HepG2 (cell line): Measurements from ENCODE around the gene PLCG1. TPM values are rescaled to one million over a fixed set of nuclear protein-coding genes. Genes with fewer than 3 reads are reported as not detected.

ENCODE experiments used
- ATAC-seq: fragments of 200-7000 bp; cut with Tn5 transposase; 3 replicates; pipeline ENCODE4 v1.9.1; 2020; ENCODE audit warnings: mild to moderate bottlenecking, moderate library complexity
- BruUV-seq: library from RNA; stranded (reverse); fragments of 400-500 nt; replicated peaks from 2 replicates; lab custom pipeline; 2021; lab: Mats Ljungman, UMichigan
- CTCF ChIA-PET: fragments of 300-600 bp; formaldehyde crosslinking; extraction: SDS; loops from one replicate; lab custom pipeline; 2021; ENCODE audit warnings: low total read pairs, inconsistent platforms, low intra/inter-chr PET ratio; lab: Yijun Ruan, JAX
- POLR2A ChIA-PET: fragments of 350-600 bp; sonication (Branson Sonifier 250); formaldehyde crosslinking; loops from one replicate; lab custom pipeline; 2020; ENCODE audit warnings: antibody characterized with exemption, inconsistent platforms; lab: Yijun Ruan, JAX
- DNase-seq: peaks from one replicate; pipeline ENCODE4 v3.0.0-alpha.2; 2015; ENCODE audit warnings: low spot score
- FAIRE-seq: peaks from 3 replicates; lab custom pipeline; 2011; peaks lifted over from hg19 to GRCh38; lab: Jason Lieb, UNC
- H2AFZ ChIP-seq: one replicate; pipeline ENCODE4 v1.6.1; 2011; ENCODE audit warnings: low read length, inconsistent platforms
- H3K27ac ChIP-seq: fragments of 300-600 bp; 3 replicates; pipeline ENCODE4 v1.8.0; 2011; ENCODE audit warnings: mixed run types, mild to moderate bottlenecking, mixed read lengths, low read length, inconsistent platforms; ENCODE audit not compliant: insufficient read depth; ENCODE audit errors: extremely low read length
- H3K27me3 ChIP-seq, 2 experiments: fragments of 200-600 bp in 1 of 2; 2 replicates in 1 of 2; 3 replicates in 1 of 2; pipeline versions ENCODE4 v1.6.0 to v1.8.0; 2011; ENCODE audit warnings: low read length in 2 of 2, mild to moderate bottlenecking in 2 of 2, moderate library complexity in 2 of 2, inconsistent platforms in 1 of 2; ENCODE audit not compliant: insufficient read depth in 2 of 2, control insufficient read depth in 1 of 2
- H3K36me3 ChIP-seq, 2 experiments: fragments of 200-600 bp in 1 of 2; replicated peaks in 1 of 2; 2 replicates in 1 of 2; 3 replicates in 1 of 2; pipeline versions ENCODE4 v1.5.1 to v1.8.0; 2011; ENCODE audit warnings: low read length in 2 of 2, inconsistent platforms in 1 of 2; ENCODE audit not compliant: insufficient read depth in 2 of 2, control insufficient read depth in 1 of 2
- H3K4me1 ChIP-seq: 2 replicates; pipeline ENCODE4 v1.5.1; 2012; ENCODE audit warnings: low read length, inconsistent platforms; ENCODE audit not compliant: insufficient read depth
- H3K4me2 ChIP-seq: 2 replicates; pipeline ENCODE4 v1.6.0; 2011; ENCODE audit warnings: low read depth, low read length, inconsistent platforms
- H3K4me3 ChIP-seq, 3 experiments: fragments of 200-600 bp in 1 of 3; sonication (generic), shearing (Covaris generic) in 1 of 3; replicated peaks in 1 of 3; 2 replicates each; pipeline ENCODE4 v1.5.1; 2011 to 2016; ENCODE audit warnings: low read length in 3 of 3, inconsistent platforms in 2 of 3, low read depth in 2 of 3, mild to moderate bottlenecking in 2 of 3, control low read depth in 1 of 3, mixed read lengths in 1 of 3; ENCODE audit not compliant: insufficient read depth in 1 of 3
- H3K79me2 ChIP-seq: one replicate; pipeline ENCODE4 v1.6.1; 2011; ENCODE audit warnings: low read length, inconsistent platforms; ENCODE audit not compliant: insufficient read depth
- H3K9ac ChIP-seq: 2 replicates; pipeline ENCODE4 v1.6.0; 2011; ENCODE audit warnings: mild to moderate bottlenecking, low read depth, low read length, inconsistent platforms; ENCODE audit not compliant: insufficient read depth
- H3K9me3 ChIP-seq: 2 replicates; pipeline ENCODE4 v1.5.1; 2012; ENCODE audit warnings: mild to moderate bottlenecking, low read length
- H4K20me1 ChIP-seq: 2 replicates; pipeline ENCODE4 v1.6.0; 2011; ENCODE audit warnings: inconsistent platforms, mild to moderate bottlenecking, low read length, moderate library complexity; ENCODE audit not compliant: insufficient read depth
- CENPX ChIP-seq: sonication (generic); formaldehyde crosslinking; IDR thresholded peaks from 2 replicates; pipeline ENCODE4 v1.9.0; 2021; ENCODE audit warnings: mild to moderate bottlenecking, missing genetic modification reagents, moderate library complexity
- GPBP1L1 ChIP-seq: sonication (generic); formaldehyde crosslinking; IDR thresholded peaks from 2 replicates; pipeline ENCODE4 v1.5.0; 2020; ENCODE audit warnings: mild to moderate bottlenecking, missing genetic modification reagents
- MED13 ChIP-seq: sonication (generic); formaldehyde crosslinking; IDR thresholded peaks from 2 replicates; pipeline ENCODE4 v1.5.0; 2020; ENCODE audit warnings: missing genetic modification reagents
- PITX1 ChIP-seq: sonication (generic); formaldehyde crosslinking; IDR thresholded peaks from 2 replicates; pipeline ENCODE4 v1.5.1; 2020; ENCODE audit warnings: mild to moderate bottlenecking, missing genetic modification reagents
- POLR2A ChIP-seq, 2 experiments: IDR thresholded peaks; 2 replicates each; pipeline ENCODE4 v1.6.1; 2011; ENCODE audit warnings: low read depth in 2 of 2, low read length in 2 of 2, mild to moderate bottlenecking in 1 of 2, moderate library complexity in 1 of 2; ENCODE audit not compliant: insufficient read depth in 1 of 2
- RBM22 ChIP-seq: fragments of 200-400 bp; formaldehyde crosslinking; optimal IDR thresholded peaks from 2 replicates; pipeline ENCODE3; 2017; ENCODE audit warnings: mild to moderate bottlenecking, low read length, moderate library complexity
- SMAD3 ChIP-seq: sonication (generic); formaldehyde crosslinking; IDR thresholded peaks from 2 replicates; pipeline ENCODE4 v1.4.0; 2020; ENCODE audit warnings: missing genetic modification reagents
- TOE1 ChIP-seq: sonication (generic); formaldehyde crosslinking; IDR thresholded peaks from 2 replicates; pipeline ENCODE4 v1.4.0; 2020; ENCODE audit warnings: mild to moderate bottlenecking, missing genetic modification reagents
- WIZ ChIP-seq: sonication (generic); formaldehyde crosslinking; IDR thresholded peaks from 2 replicates; pipeline ENCODE4 v1.5.1; 2020; ENCODE audit warnings: mild to moderate bottlenecking, missing genetic modification reagents
- ZNF496 ChIP-seq: sonication (generic); formaldehyde crosslinking; IDR thresholded peaks from 2 replicates; pipeline ENCODE4 v1.8.1; 2023; ENCODE audit warnings: mild to moderate bottlenecking, moderate library complexity, missing genetic modification reagents; ENCODE audit not compliant: insufficient replicate concordance
- ZNF572 ChIP-seq: sonication (generic); formaldehyde crosslinking; IDR thresholded peaks from 2 replicates; pipeline ENCODE4 v1.5.1; 2020; ENCODE audit warnings: mild to moderate bottlenecking, missing genetic modification reagents
- ZNF792 ChIP-seq: IDR thresholded peaks from 2 replicates; pipeline ENCODE4 v1.6.1; 2016
- ZSCAN21 ChIP-seq: sonication (generic); formaldehyde crosslinking; IDR thresholded peaks from 2 replicates; pipeline ENCODE4 v1.8.0; 2022; ENCODE audit warnings: mild to moderate bottlenecking, missing genetic modification reagents, moderate library complexity, borderline replicate concordance
- WGBS: methylation state at CpG from one replicate; pipeline ENCODE4 v1.1.6; 2017; ENCODE audit warnings: low lambda C conversion rate; 5-methylcytosine and 5-hydroxymethylcytosine counted together
- in situ Hi-C: cut with HindIII; loops from 2 replicates; pipeline ENCODE4 v1.10.0; 2017; ENCODE audit warnings: low pct_unique_long_range_greater_than_20kb; ENCODE audit not compliant: extremely low pct_ligation_motif_present
- intact Hi-C: fragments of 100-400 bp; cut with micrococcal nuclease; formaldehyde crosslinking; loops from one replicate; pipeline ENCODE4 v1.10.0; 2022; ENCODE audit not compliant: unreplicated experiment
- polyA plus RNA-seq, 8 experiments: library from polyadenylated mRNA; depleted of rRNA in 3 of 8; stranded (reverse) in 7 of 8; unstranded in 1 of 8; fragments of >200 nt; fragmentation: Illumina TruSeq in 4 of 8; extraction: Trizol in 4 of 8; gene quantifications; 2 replicates each; pipeline versions ENCODE4 v1.2.1 to v1.2.3, GENCODE V29; 2011 to 2016; ENCODE audit warnings: low read depth in 4 of 8, missing spikeins in 1 of 8, mixed read lengths in 1 of 8; ENCODE audit not compliant: insufficient read depth in 1 of 8
- total RNA-seq, 5 experiments: library from RNA; depleted of rRNA; stranded (reverse); fragments of >200 nt; fragmentation: Illumina TruSeq; extraction: Trizol; gene quantifications; 2 replicates each; pipeline ENCODE4 v1.2.3, GENCODE V29; 2016; ENCODE audit warnings: low read depth in 1 of 5

Gene PLCG1
- total and polyA plus RNA-seq, 2 of the 13 experiments (the other 11 are each of a cell fraction or from before 2014, with no cell fraction given) = 85.3 to 158 TPM

GRCh38 chr20:41169791-41170351, 32.5 kb downstream of the PLCG1 start (continued):
- TF ChIP-seq MED13 (CRISPR knock-in tag) (no peak), CENPX (CRISPR knock-in tag) (no peak), ZSCAN21 (CRISPR knock-in tag) (no peak), PITX1 (CRISPR knock-in tag) (no peak), WIZ (CRISPR knock-in tag) (no peak), TOE1 (CRISPR knock-in tag) (no peak)

- Histone ChIP-seq H3K4me2 (no peak overlapping the region), H3K4me3 (no peak overlapping the region), H3K4me1 (no peaks in the 10 kb centered on the region), H2AFZ (no peak overlapping the region), H4K20me1 (peaks cover 10% of the 10 kb centered on the region; the same call in 1 of the 2 replicates), H3K9me3 (no peaks in the 10 kb centered on the region), H3K36me3 (peaks cover 72 to 93% of the 10 kb centered on the region in 2 experiments), H3K27ac (no peak overlapping the region), H3K27me3 (no peaks in the 10 kb centered on the region), H3K79me2 (no peaks in the 10 kb centered on the region), H3K9ac (no peak overlapping the region)
- TF ChIP-seq GPBP1L1 (no peak), POLR2A (IDR thresholded peaks at IDR 0.05; ENCODE audit: insufficient read depth in 1 of 2, low read depth in 2 of 2, low read length in 2 of 2) (peak in 1 of 2 experiments; percentile 16; a peak in 1 of 4 replicates), RBM22 (peak; percentile 66), ZNF792 (CRISPR knock-in tag) (no peak), ZNF496 (CRISPR knock-in tag) (no peak), ZNF572 (CRISPR knock-in tag) (0 out of 2 replicates have a peak, but pooled peaks have one; percentile 22), SMAD3 (CRISPR knock-in tag) (no peak)
- POLR2A ChIA-PET = no interaction called here
- CTCF ChIA-PET = no interaction called here
- WGBS = over 99% methylated on average over 6 of the region's 6 CpGs
- no peak for ATAC-seq
- no peak for DNase-seq
- FAIRE-seq = no peak
- intact Hi-C loops (no loop called here), in situ Hi-C loops (loop anchor here (5.0 kb wide), 1 partner anchor 172 kb away; the partner anchor contains the start of gene LPIN3)
- BruUV-seq = no TSS peak
Observed at GRCh38 chr20:41170386-41171105, 33.2 kb downstream of the PLCG1 start.
